ENCODE data around the gene AKR1B15.
"Not testable (repeated sequence)": the region's sequence is repeated elsewhere in the genome, so short reads cannot be mapped to it uniquely, and the experiment has no call there.

- not testable (repeated sequence) for TF ChIP-seq VEZF1 (CRISPR knock-in tag; IDR thresholded peaks at IDR 0.05); ZFP1 (CRISPR knock-in tag; IDR thresholded peaks at IDR 0.05); CTCF (IDR thresholded peaks at IDR 0.05 in 2 of 3, conservative IDR thresholded peaks at IDR 0.05 in 1 of 3; ENCODE audit: insufficient read depth in 2 of 3, low read depth in 1 of 3, low read length in 3 of 3); HDAC3 (IDR thresholded peaks at IDR 0.05; ENCODE audit: borderline replicate concordance, partially characterized antibody); MXD1 (CRISPR knock-in tag; IDR thresholded peaks at IDR 0.05; ENCODE audit: borderline replicate concordance, poor library complexity, severe bottlenecking); KDM5B (IDR thresholded peaks at IDR 0.05; ENCODE audit: insufficient replicate concordance, low read depth, low read length)
Observed at GRCh38 chr7:134526552-134527248, 22.2 kb upstream of the AKR1B15 start.

All from K562 (cell line).